DOHH2 (cell line): ENCODE results near the gene PANK3.

Experiments used
- CTCF ChIP-seq: fragments of 200-600 bp; sonication (generic); IDR thresholded peaks from one replicate; pipeline ENCODE4 v1.5.1; 2014; ENCODE audit warnings: antibody characterized with exemption, mild to moderate bottlenecking, low read depth, low read length; ENCODE audit not compliant: poor library complexity, severe bottlenecking
- EZH2phosphoT487 ChIP-seq: fragments of 200-600 bp; sonication (generic); IDR thresholded peaks from 2 replicates; pipeline ENCODE4 v1.6.1; 2017; ENCODE audit warnings: borderline replicate concordance, mild to moderate bottlenecking, antibody characterized with exemption, low read length, moderate library complexity, mixed read lengths

GRCh38 chr5:168608386-168608785 lies 29.2 kb upstream of the PANK3 start:
- TF ChIP-seq CTCF (no peak), EZH2phosphoT487 (no peak)
